WI38 (cell line): Measurements from ENCODE around the gene PHOSPHO1.
"Not testable (repeated sequence)": the region's sequence is repeated elsewhere in the genome, so short reads cannot be mapped to it uniquely, and the experiment has no call there.

Source experiments
- H3K4me3 ChIP-seq: 2 replicates; pipeline ENCODE4 v1.5.1; 2011; ENCODE audit warnings: low read depth, mild to moderate bottlenecking, control low read depth, low read length
- TF ChIP-seq, protein P1 (sequence below): IDR thresholded peaks from 2 replicates; pipeline ENCODE4 v1.5.1; 2012; ENCODE audit warnings: low read depth, mild to moderate bottlenecking, control low read depth, low read length

The PHOSPHO1 gene

DNA sequence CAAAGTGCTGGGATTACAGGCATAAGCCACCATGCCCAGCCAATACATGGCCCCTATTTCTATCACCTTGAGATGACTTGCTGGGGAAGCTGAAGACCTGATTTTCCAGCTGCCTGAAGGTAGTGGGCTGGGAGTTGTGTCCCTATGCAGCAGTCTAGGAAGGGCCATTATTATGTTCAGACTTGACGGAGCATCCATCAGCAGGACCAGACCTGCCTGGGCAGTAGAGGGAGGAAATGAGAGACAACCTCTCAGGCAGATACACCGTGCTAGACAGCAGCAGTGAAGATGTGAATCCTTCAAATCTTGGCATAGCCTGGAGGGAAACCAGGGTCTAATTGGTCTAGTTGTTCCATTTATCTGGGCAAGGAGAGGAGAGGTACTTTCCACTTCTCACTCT lies 35.6 kb upstream of the PHOSPHO1 start:
- H3K4me3 ChIP-seq = no peak overlapping the region
- TF ChIP-seq, protein P1, sequence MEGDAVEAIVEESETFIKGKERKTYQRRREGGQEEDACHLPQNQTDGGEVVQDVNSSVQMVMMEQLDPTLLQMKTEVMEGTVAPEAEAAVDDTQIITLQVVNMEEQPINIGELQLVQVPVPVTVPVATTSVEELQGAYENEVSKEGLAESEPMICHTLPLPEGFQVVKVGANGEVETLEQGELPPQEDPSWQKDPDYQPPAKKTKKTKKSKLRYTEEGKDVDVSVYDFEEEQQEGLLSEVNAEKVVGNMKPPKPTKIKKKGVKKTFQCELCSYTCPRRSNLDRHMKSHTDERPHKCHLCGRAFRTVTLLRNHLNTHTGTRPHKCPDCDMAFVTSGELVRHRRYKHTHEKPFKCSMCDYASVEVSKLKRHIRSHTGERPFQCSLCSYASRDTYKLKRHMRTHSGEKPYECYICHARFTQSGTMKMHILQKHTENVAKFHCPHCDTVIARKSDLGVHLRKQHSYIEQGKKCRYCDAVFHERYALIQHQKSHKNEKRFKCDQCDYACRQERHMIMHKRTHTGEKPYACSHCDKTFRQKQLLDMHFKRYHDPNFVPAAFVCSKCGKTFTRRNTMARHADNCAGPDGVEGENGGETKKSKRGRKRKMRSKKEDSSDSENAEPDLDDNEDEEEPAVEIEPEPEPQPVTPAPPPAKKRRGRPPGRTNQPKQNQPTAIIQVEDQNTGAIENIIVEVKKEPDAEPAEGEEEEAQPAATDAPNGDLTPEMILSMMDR = no peak

DNA sequence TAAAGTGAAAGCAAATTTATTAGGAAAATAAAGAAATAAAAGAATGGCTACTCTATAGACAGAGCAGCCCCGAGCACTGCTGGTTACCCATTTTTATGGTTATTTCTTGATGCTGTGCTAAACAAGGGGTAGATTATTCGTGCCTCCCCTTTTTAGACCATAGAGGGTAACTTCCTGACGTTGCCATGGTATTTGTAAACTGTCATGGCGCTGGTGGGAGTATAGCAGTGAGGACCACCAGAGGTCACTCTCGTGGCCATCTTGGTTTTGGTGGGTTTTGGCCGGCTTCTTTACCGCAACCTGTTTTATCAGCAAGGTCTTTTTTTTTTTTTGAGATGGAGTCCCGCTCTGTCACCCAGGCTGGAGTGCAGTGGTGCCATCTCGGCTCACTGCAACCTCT lies 31.0 kb upstream of the PHOSPHO1 start:
- H3K4me3 ChIP-seq = not testable (repeated sequence)

DNA sequence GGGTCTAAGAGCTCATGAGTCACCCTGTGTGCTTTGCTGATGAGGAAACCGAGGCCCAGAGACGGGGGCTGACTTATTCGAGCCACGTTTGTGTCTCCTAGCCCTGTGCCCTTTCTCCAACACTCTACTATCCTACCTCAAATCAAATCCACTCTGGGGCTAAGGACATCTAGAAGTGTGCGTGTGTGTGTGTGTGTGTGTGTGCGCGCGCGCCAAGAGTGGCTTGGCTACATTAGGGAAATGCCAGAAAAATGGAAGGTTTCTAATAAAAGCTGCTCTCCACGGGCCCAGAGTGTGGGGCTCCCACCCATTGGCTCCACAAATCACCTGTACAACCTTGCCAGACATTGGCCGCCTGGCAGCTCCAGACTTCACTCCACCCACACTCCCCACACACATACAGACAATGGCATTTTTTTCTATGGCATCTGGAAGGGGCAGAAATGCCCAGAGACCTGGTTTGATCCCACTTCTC lies 30.3 kb upstream of the PHOSPHO1 start:
- peak overlapping the region; percentile 57 for H3K4me3 ChIP-seq
- TF ChIP-seq, protein P1 = no peak

DNA sequence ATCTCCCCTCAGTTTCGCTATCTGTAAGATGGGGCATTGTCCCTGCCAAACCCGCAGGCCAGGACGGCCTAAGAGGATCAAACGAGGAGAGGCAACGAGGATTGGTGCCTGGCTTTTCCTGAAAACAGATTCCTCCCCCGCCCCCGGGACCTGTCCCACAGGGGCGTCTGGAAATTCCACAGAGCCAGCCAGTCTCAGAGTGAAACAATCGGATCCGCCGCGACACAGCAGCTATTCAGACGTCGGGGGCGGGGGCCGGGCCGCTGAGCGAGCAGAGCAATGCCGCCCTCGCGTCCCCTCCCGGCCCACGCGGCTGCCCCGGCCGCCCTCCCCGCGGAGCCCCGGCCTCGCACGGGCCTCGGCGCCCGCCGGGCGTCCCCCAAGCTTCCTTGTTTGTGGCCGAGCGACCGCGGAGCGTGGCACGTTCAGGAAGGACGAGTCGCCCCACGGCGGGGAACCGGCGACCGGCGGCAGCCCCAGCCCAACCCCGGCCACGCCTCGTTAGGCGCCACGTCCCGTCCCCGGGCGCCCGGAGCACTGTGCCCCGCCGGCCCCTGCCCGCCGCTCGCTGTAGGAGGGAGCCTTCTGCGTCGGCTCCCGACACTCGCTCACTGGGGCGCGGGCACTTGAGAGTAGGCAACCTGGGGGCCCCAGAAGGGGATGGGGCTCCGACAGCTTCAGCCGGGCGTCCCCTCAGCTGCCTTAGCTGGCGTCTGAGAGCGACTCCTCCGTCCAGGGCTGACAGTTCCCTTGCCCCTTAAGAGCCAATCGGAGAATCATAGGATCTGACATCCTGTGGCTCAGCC lies 29.6 kb upstream of the PHOSPHO1 start:
- TF ChIP-seq, protein P1 = no peak
- peak overlapping the region; percentile 57 for H3K4me3 ChIP-seq

DNA sequence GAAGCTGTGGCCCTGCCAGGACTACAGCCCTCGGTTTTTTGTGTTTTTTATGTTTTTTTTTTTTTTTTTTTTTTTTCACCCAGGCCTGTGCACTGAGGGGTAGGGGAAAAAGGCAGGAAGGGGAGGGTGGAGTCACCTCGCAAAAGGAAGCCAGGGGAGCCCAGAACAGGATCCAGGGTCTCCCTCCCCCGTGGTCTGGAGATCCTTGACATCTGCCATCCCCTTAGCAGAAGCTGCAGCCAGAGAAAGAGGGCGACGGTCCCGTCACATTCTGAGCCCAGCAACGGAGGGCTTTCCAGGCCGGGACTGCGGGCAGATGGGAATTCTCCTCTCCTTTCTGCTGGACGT lies 29.1 kb upstream of the PHOSPHO1 start:
- TF ChIP-seq, protein P1 = no peak
- peak overlapping the region; percentile 57 for H3K4me3 ChIP-seq

DNA sequence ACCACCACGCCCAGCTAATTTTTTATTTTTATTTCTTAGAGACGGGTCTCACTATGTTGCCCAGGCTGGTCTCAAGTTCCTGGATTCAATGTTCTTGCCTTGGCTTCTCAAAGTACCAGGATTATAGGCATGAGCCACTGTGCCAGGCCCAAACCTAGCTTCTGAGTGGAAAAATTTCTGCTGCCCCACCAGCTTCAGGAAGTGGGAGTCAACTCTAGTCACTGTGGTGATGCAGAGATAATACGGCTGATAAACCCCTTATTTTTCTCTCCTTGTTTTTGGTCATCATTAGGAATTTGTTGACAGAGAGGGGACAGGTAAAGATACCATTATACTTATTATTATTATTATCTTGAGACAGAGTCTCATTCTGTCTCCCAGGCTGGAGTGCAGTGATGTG lies 27.8 kb upstream of the PHOSPHO1 start:
- TF ChIP-seq, protein P1 = no peak
- H3K4me3 ChIP-seq = no peak overlapping the region

DNA sequence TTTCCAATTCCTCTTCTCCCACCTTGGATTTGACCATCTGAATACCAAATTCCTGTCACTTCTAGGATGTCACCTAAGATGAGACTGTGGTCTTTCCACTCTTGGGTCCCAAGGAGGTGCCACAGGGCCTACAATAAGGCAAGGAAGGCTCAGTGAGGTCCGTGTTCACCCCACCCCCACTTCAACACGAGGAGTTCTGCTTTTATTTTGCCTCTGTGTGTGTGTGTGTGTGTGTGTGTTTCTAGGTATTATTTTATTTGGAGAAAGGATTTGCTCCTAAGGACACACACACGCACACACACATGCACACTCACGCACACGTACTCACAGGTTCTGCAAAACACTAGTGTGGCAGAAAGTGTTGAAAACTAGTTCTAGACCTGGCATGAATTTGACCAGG lies 24.5 kb upstream of the PHOSPHO1 start:
- no peak overlapping the region for H3K4me3 ChIP-seq
- TF ChIP-seq, protein P1 = no peak

DNA sequence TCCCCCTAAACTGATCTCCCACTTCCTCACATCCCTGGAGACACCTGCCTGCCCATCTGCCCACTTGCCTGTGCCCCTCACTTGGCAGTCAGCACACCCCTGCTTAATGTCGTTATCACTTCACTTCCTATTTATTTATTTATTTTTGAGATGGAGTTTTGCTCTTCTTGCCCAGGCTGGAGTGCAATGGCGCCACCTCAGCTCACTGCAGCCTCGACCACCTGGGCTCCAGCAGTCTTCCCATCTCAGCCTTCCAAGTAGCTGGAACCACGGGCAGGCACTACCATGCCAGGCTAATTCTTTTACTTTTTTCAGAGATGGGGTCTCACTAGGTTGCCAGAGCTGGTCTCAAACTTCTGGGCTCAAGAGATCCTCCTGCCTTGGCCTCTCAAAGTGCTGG lies 23.5 kb upstream of the PHOSPHO1 start:
- TF ChIP-seq, protein P1 = no peak

More for the DNA sequence above, 23.5 kb upstream of the PHOSPHO1 start:
- no peak overlapping the region for H3K4me3 ChIP-seq
